Uterus (tissue), 4 donors: Measurements from ENCODE around the gene TACR2. TPM values are rescaled to one million over a fixed set of nuclear protein-coding genes. Genes with fewer than 3 reads are reported as not detected.

Experiments used
- DNase-seq, 2 donors: peaks; one replicate each; pipeline ENCODE4 v3.0.0-alpha.2; 2019 to 2020
- H3K27ac ChIP-seq, 2 donors: fragments of 200-600 bp; sonication (generic); 1 replicate in 1 of 2; 2 replicates in 1 of 2; pipeline ENCODE4 v1.5.1; 2016 to 2018
- H3K27me3 ChIP-seq, 2 donors: fragments of 200-600 bp; sonication (generic); one replicate each; pipeline ENCODE4 v1.5.1; 2018 to 2019; ENCODE audit warnings: control low read depth in 1 of 2
- H3K36me3 ChIP-seq, 2 donors: fragments of 200-600 bp; sonication (generic); one replicate each; pipeline ENCODE4 v1.5.1; 2019; ENCODE audit warnings: control low read depth in 1 of 2
- H3K4me1 ChIP-seq, 2 donors: fragments of 200-600 bp; sonication (generic); one replicate each; pipeline ENCODE4 v1.5.1; 2018 to 2019; ENCODE audit warnings: control low read depth in 1 of 2
- H3K4me3 ChIP-seq, 2 donors: fragments of 200-600 bp; sonication (generic); 1 replicate in 1 of 2; 2 replicates in 1 of 2; pipeline ENCODE4 v1.5.1; 2018 to 2019; ENCODE audit warnings: mild to moderate bottlenecking in 1 of 2
- H3K9me3 ChIP-seq, 2 donors: fragments of 200-600 bp; sonication (generic); one replicate each; pipeline ENCODE4 v1.5.1; 2019; ENCODE audit warnings: control low read depth in 1 of 2
- POLR2A ChIP-seq, 2 donors: fragments of 450-650 bp; IDR thresholded peaks; one replicate each; pipeline ENCODE4 v1.6.1; 2016; ENCODE audit warnings: antibody characterized with exemption in 2 of 2, mild to moderate bottlenecking in 1 of 2, moderate library complexity in 1 of 2
- intact Hi-C: fragments of 100-400 bp; cut with DNase I; formaldehyde crosslinking; loops from one replicate; pipeline ENCODE4 v1.15.1; 2023; ENCODE audit warnings: low total_unique reads
- total RNA-seq, 4 donors: library from RNA; depleted of rRNA in 3 of 4; stranded (reverse); fragments of >200 nt in 3 of 4; gene quantifications; one replicate each; pipeline versions ENCODE4 v1.1.0 to v1.2.4, GENCODE V29; 2014 to 2023
- TF ChIP-seq, protein P1 (sequence below), 4 experiments: fragments of 200-600 bp in 2 of 4; fragments of 450-650 bp in 2 of 4; sonication (generic) in 2 of 4; IDR thresholded peaks; one replicate each; pipeline ENCODE4 v1.5.1; 2016 to 2019; ENCODE audit warnings: antibody characterized with exemption in 4 of 4, mild to moderate bottlenecking in 2 of 4, moderate library complexity in 1 of 4
- donor health status: DM: yes; HTN: yes; CAD: no.

The TACR2 gene
- total RNA-seq, 4 donors from 2014 or later, result 0.28 to 35.0 (median 13.8) TPM

DNA sequence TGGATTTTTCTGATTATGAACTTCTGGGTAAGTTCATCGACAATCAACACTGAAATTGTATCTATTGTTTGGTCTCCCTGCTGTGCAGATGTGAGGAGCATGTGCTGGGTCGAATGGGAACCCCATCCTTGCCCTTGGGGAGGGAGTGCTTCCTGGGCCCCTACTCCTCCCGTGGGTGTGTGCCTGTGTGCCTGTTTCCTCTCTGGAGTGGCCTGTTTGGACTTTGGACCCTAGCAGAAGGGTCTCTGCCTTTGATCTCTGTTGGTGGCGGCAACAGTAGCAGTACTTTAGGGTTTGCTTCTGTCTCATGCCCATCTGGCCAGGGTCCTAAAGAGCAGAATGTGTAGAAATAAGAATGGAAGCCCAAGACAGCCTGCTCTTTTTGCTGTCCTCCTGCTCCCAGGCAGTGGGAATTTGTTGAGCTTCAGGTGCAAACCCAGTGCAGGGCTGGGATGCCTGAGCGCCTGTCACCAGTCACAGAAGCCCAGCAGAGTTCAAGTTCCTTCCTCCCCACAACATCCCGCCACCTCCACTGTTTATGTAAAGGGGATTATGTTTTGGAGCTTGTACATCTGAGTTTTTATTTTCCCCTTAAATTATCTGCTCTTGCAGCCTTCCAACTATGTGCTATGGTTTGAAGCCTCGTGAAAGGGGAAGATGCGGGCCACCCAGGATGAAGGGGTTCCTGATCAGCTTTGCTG is 1.5 kb upstream of the TACR2 start:
- H3K36me3 ChIP-seq, result no peaks in the 10 kb centered on the region
- no peak for DNase-seq
- H3K27ac ChIP-seq, result peak overlapping the region; percentile 81 to 99
- intact Hi-C loops, result loop anchor here (10.0 kb wide), 1 partner anchor 217 kb away; the partner anchor contains the start of gene FAM241B
- H3K4me3 ChIP-seq, result peak overlapping the region in 1 of 2 donors; percentile 13
- no peaks in the 10 kb centered on the region for H3K4me1 ChIP-seq
- TF ChIP-seq POLR2A (IDR thresholded peaks at IDR 0.05), result no peak
- TF ChIP-seq, protein P1, sequence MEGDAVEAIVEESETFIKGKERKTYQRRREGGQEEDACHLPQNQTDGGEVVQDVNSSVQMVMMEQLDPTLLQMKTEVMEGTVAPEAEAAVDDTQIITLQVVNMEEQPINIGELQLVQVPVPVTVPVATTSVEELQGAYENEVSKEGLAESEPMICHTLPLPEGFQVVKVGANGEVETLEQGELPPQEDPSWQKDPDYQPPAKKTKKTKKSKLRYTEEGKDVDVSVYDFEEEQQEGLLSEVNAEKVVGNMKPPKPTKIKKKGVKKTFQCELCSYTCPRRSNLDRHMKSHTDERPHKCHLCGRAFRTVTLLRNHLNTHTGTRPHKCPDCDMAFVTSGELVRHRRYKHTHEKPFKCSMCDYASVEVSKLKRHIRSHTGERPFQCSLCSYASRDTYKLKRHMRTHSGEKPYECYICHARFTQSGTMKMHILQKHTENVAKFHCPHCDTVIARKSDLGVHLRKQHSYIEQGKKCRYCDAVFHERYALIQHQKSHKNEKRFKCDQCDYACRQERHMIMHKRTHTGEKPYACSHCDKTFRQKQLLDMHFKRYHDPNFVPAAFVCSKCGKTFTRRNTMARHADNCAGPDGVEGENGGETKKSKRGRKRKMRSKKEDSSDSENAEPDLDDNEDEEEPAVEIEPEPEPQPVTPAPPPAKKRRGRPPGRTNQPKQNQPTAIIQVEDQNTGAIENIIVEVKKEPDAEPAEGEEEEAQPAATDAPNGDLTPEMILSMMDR (IDR thresholded peaks at IDR 0.05), result no peak
- no peaks in the 10 kb centered on the region for H3K9me3 ChIP-seq
- no peaks in the 10 kb centered on the region for H3K27me3 ChIP-seq

DNA sequence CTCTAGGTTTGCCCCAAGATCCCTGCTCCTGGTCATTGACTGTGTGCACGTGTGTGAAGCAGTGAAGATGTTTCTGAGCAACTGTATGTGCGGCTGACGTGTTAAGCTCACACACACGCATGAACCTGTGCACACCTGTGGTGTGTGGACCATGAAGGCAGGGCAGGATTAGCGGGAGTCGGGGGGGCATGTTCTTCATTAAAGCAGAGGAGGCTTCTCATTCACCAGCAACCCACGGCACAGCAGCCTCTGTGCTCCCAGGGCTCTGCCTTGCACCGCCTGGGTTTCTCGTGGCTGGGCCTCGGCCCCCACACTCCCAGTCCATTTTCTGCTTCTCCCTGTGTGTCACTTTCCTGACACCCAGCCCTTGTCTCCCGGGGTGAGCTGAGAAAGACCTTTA is 824 bp upstream of the TACR2 start:
- intact Hi-C loops, result loop anchor here (10.0 kb wide), 1 partner anchor 217 kb away; the partner anchor contains the start of gene FAM241B
- Histone ChIP-seq H3K4me3 (peak overlapping the region; percentile 12 to 13), H3K36me3 (no peaks in the 10 kb centered on the region), H3K27me3 (no peaks in the 10 kb centered on the region), H3K27ac (peak overlapping the region; percentile 81 to 99), H3K9me3 (no peaks in the 10 kb centered on the region), H3K4me1 (no peaks in the 10 kb centered on the region)
- no peak for DNase-seq
- no peak for TF ChIP-seq POLR2A (IDR thresholded peaks at IDR 0.05)
- TF ChIP-seq, protein P1 (IDR thresholded peaks at IDR 0.05), result no peak

DNA sequence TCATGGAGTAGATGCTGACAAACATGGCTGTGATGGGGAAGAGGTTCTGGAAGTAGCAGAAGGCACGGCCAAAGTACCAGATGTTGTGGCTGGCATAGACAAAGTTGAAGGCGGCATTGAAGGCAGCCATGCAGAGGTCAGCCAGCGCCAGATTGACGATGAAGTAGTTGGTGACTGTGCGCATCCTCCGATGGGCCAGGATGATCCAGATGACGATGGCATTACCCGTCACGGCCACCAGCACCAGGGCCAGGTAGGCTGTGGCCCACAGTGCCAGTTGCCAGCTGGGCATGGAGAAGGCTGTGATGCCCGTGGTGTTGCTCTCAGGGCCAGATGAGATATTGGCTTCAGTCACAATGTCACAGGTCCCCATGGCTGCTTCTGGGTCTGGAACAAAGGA is 767 bp downstream of the TACR2 start:
- Histone ChIP-seq H3K27me3 (no peaks in the 10 kb centered on the region), H3K4me3 (no peak overlapping the region), H3K36me3 (no peaks in the 10 kb centered on the region), H3K4me1 (peaks cover 2 to 3% of the 10 kb centered on the region in 2 donors), H3K27ac (peak overlapping the region; percentile 81 to 99), H3K9me3 (no peaks in the 10 kb centered on the region)
- intact Hi-C loops, result loop anchor here (10.0 kb wide), 1 partner anchor 219 kb away; the partner anchor contains the start of gene FAM241B
- no peak for DNase-seq
- TF ChIP-seq, protein P1 (IDR thresholded peaks at IDR 0.05), result no peak
- no peak for TF ChIP-seq POLR2A (IDR thresholded peaks at IDR 0.05)

DNA sequence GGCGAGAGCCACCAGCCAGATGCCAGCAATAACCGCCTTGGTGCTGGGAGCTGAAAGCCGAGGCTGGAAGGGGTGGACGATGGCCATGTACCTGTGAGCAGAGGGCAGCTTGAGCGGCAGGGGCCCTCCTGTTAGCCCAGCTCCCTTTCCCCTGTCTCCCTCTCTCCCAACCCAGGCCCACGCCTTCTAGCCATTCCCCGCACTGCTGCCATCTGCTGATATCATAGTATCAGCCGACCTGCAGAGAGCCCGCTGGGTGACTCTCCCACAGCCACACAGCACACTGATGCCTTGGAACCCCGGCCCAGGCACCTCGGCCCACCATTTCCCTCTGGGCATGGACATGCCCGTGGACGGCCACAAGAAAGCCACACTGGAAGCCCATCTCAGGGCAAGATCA is 1.7 kb downstream of the TACR2 start:
- intact Hi-C loops, result loop anchor here (10.0 kb wide), 1 partner anchor 220 kb away; the partner anchor contains the start of gene FAM241B
- DNase-seq, result no peak
- Histone ChIP-seq H3K9me3 (no peaks in the 10 kb centered on the region), H3K27me3 (no peaks in the 10 kb centered on the region), H3K4me3 (no peak overlapping the region), H3K4me1 (peaks cover 2 to 5% of the 10 kb centered on the region in 2 donors), H3K36me3 (no peaks in the 10 kb centered on the region), H3K27ac (peak overlapping the region; percentile 81 to 99)
- TF ChIP-seq, protein P1 (IDR thresholded peaks at IDR 0.05), result no peak
- TF ChIP-seq POLR2A (IDR thresholded peaks at IDR 0.05), result no peak
